ENCODE measurements around the gene PAQR6.
A peak's percentile ranks its signal among the peaks of the same experiment; 100 is the strongest.

The PAQR6 gene

GRCh38 chr1:156249593-156249992 is 1.7 kb upstream of the PAQR6 start:
- Histone ChIP-seq H2AFZ (no peak overlapping the region), H3K4me1 (peaks cover 22% of the 10 kb centered on the region), H3K4me2 (ENCODE audit: low read length) (no peak overlapping the region), H3K4me3 (ENCODE audit: low read depth, low read length) (no peak overlapping the region), H3K79me2 (no peaks in the 10 kb centered on the region), H3K9me3 (ENCODE audit: control insufficient read depth, low read length) (no peaks in the 10 kb centered on the region), H3K36me3 (ENCODE audit: control insufficient read depth, insufficient read depth, low read length) (no peaks in the 10 kb centered on the region), H3K27me3 (ENCODE audit: control insufficient read depth, insufficient read depth, low read length) (no peaks in the 10 kb centered on the region), H3K9ac (no peak overlapping the region), H3K27ac (no peak overlapping the region)
- TF ChIP-seq, protein P1, sequence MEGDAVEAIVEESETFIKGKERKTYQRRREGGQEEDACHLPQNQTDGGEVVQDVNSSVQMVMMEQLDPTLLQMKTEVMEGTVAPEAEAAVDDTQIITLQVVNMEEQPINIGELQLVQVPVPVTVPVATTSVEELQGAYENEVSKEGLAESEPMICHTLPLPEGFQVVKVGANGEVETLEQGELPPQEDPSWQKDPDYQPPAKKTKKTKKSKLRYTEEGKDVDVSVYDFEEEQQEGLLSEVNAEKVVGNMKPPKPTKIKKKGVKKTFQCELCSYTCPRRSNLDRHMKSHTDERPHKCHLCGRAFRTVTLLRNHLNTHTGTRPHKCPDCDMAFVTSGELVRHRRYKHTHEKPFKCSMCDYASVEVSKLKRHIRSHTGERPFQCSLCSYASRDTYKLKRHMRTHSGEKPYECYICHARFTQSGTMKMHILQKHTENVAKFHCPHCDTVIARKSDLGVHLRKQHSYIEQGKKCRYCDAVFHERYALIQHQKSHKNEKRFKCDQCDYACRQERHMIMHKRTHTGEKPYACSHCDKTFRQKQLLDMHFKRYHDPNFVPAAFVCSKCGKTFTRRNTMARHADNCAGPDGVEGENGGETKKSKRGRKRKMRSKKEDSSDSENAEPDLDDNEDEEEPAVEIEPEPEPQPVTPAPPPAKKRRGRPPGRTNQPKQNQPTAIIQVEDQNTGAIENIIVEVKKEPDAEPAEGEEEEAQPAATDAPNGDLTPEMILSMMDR (IDR thresholded peaks at IDR 0.05) = no peak

GRCh38 chr1:156248323-156248683 is 447 bp upstream of the PAQR6 start:
- Histone ChIP-seq H3K9ac (no peak overlapping the region), H3K36me3 (ENCODE audit: control insufficient read depth, insufficient read depth, low read length) (no peaks in the 10 kb centered on the region), H3K4me2 (ENCODE audit: low read length) (no peak overlapping the region), H3K79me2 (no peaks in the 10 kb centered on the region), H2AFZ (no peak overlapping the region), H3K4me3 (ENCODE audit: low read depth, low read length) (no peak overlapping the region), H3K27me3 (ENCODE audit: control insufficient read depth, insufficient read depth, low read length) (no peaks in the 10 kb centered on the region), H3K4me1 (peaks cover 13% of the 10 kb centered on the region), H3K9me3 (ENCODE audit: control insufficient read depth, low read length) (no peaks in the 10 kb centered on the region), H3K27ac (no peak overlapping the region)
- TF ChIP-seq, protein P1 (IDR thresholded peaks at IDR 0.05) = no peak

DNA sequence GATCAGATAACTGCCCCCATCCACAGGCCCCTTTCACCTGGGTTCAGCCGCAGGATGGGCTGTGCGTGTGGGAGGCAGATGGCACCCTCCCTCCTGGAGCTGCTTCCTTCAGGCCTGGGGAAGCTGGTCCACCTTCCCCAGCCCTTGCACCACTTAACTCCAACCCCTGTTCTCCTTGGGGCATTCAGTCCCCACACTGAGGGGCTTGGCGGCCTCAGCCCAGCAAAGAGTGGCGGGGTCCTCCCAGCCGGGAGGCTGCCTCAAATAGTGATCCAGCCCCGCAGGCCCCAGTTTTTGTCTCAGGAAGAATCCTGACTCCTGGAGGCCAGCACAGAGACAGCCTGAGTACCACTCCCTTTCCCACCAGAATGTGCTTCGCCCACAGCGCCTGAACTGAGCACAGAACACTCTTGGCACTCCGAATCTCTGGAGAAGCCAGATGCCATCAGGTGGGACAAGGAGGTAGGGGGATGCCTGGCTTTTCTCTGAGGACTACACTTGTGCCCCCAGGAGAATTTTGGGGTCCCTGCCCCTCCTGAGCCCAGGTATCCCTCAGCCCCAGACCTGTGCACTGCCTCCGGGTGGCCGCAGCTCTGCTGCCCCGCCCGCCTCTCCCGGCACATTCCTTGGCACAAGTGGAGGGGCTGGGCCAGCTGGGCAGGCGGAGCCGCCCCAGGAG is 936 bp downstream of the PAQR6 start:
- H3K9ac ChIP-seq = no peak overlapping the region
- peaks cover 4% of the 10 kb centered on the region for H3K4me1 ChIP-seq
- no peaks in the 10 kb centered on the region for H3K36me3 ChIP-seq (ENCODE audit: control insufficient read depth, insufficient read depth, low read length)
- no peaks in the 10 kb centered on the region for H3K27me3 ChIP-seq (ENCODE audit: control insufficient read depth, insufficient read depth, low read length)
- no peak overlapping the region for H3K27ac ChIP-seq
- no peak overlapping the region for H3K4me2 ChIP-seq (ENCODE audit: low read length)
- no peaks in the 10 kb centered on the region for H3K79me2 ChIP-seq
- no peaks in the 10 kb centered on the region for H3K9me3 ChIP-seq (ENCODE audit: control insufficient read depth, low read length)
- no peak overlapping the region for H3K4me3 ChIP-seq (ENCODE audit: low read depth, low read length)
- TF ChIP-seq, protein P1 (IDR thresholded peaks at IDR 0.05) = no peak
- H2AFZ ChIP-seq = no peak overlapping the region

- Histone ChIP-seq H3K9ac (no peak overlapping the region), H3K4me1 (peaks cover 1% of the 10 kb centered on the region), H3K4me3 (ENCODE audit: low read depth, low read length) (no peak overlapping the region)
These were observed 1.5 kb downstream of the PAQR6 start for GRCh38 chr1:156246241-156246780.

More at GRCh38 chr1:156246241-156246780, 1.5 kb downstream of the PAQR6 start:
- no peaks in the 10 kb centered on the region for H3K9me3 ChIP-seq (ENCODE audit: control insufficient read depth, low read length)
- no peak overlapping the region for H3K27ac ChIP-seq
- no peak overlapping the region for H2AFZ ChIP-seq
- H3K27me3 ChIP-seq (ENCODE audit: control insufficient read depth, insufficient read depth, low read length) = no peaks in the 10 kb centered on the region
- peak overlapping the region; percentile 51 for H3K4me2 ChIP-seq (ENCODE audit: low read length)
- no peaks in the 10 kb centered on the region for H3K36me3 ChIP-seq (ENCODE audit: control insufficient read depth, insufficient read depth, low read length)
- TF ChIP-seq, protein P1 (IDR thresholded peaks at IDR 0.05) = no peak
- no peaks in the 10 kb centered on the region for H3K79me2 ChIP-seq
